Activated T-helper 9 cell treated with anti-CD3 and anti-CD28 coated beads, Interleukin-2, amount 50 U/mL, for 16 hours (primary cell): Measurements from ENCODE around the gene MPP1.
A peak's percentile ranks its signal among the peaks of the same experiment; 100 is the strongest.

Experiments
- DNase-seq: peaks from one replicate; pipeline ENCODE4 v3.0.0-alpha.2; 2020; ENCODE audit warnings: low read depth

The MPP1 gene

GRCh38 chrX:154775419-154776349 is 29.6 kb downstream of the MPP1 start:
- no peak for DNase-seq

DNA sequence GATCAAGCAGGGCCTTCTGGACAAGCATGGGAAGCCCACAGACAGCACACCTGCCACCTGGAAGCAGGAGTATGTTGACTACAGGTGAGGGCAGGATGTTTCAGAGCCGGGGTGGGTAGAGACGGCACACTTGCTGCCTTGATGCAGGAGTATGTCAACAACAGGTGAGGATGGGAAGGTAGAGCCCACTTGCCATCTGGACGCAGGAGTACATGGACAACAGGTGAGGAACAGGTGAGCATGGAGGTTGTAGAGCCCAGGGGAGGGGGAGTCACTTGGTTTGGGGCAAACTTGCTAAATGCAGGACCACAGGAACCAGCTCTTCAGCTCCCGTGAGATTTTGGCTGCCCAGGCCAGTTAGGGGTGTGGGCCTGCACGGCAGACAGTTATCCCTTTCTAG is 30.7 kb downstream of the MPP1 start:
- DNase-seq: no peak

DNA sequence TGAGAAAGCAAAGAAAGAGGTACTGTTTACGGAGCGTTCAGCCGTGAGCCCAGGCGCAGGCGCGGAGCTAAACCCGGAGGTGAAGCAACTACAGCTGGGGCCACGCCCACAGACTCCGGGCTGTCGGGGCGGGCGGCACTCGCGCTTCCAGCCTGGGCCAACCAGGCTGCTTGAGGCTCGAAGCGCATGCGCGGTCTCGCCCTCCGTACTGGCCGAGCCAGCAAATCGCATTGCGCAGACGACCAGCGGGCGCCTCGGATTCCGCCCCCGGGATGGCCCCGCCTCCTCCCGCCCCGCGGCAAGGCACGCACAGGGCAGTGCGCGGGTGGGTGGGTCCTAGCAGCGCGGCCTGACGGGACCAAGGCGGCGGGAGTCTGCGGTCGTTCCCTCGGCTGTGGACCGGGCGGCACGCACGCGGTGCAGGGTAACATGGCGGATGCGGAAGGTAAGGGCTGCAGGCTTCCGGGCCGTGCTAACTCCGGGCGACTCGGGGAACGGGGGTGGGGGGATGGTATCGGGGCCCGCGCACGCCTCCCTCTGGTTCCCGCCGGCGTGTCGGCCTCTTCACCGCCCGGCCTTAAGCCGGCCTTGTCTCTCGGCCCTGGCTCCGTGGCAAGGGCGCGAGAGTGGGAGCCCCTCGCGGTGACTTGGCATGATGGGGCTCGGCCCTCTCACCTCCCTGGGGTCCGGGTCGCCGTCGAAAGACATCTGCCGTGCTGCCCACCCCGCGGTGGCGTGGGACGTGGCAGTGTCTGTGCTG is 42.6 kb downstream of the MPP1 start, which contains the start of gene DKC1:
Gene DKC1, plus strand, starts transcription at position 328 of the 760 bp plus-strand sequence. Its CDS starts 102 bp downstream, at position 430.
- DNase-seq: peak; percentile 90

GRCh38 chrX:154761977-154762536 is 43.2 kb downstream of the MPP1 start:
- no peak for DNase-seq

DNA sequence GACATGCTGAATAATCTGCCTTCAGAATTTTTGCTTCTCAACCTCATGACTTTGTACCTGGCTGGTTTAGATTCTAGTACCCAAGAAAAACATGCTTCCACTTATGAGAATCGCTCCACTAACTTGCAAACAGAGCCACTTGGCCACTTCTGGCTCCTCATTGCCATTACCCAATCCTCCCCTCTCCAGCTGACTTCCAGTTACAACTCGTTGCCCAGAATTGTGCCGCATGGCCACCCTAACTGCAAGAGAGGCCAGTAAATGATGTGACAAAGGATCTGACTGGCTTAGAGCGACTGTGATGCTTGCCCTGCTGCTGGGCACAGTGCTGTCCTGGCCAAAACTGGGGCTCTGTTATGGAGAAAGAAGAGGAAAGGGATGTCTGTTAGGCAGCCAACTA is 46.6 kb downstream of the MPP1 start:
- DNase-seq: no peak

DNA sequence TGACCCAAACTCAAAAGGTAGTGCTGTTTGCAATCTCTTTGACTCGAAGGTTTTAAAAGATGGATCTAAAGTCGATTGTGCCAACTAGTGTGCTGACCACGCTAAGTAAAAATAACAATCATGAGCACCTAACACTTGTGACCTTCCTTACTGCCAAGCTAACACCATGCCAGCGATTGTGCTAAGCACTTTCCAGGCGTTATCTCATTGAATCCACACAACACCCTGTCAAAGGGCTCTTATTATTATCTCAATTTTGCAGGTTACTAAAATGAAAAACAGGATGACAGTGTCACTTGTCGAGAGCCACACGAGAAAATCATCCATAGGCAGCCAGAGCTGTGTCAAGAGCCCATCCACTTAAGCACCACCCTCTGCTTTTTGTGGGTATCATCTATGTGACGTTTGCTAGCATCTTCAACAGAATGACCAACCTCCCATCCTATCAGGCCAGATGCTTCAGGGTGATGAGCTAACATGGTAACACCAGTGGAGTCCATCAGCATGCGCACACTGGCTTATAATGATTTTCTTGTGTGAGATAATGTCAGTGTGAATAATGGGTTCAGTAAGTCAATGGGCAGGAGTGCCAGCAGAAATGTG is 53.5 kb downstream of the MPP1 start:
- DNase-seq: no peak

DNA sequence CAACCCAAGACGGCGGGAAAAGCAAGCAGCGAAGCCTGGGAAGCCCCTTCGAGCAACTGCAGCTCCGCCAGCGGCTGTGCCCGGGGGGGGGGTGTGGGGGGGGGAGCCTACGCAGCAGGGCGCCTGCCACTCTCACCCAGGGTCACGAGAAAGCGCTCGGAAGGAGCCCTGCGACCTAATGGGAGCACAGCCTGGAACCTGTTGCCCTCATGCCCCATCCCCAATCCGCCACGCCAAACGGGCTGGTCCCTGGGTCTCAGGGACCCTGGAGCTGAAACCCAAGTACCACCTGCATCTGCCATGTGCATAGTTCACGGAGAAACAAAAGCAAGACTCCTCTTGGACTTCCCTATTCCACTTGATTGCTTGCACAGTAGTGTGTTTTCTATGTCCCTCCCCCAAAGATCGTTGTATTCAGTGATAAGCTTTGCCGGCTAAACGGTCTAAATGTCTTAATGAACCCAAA is 54.0 kb downstream of the MPP1 start:
- no peak for DNase-seq

DNA sequence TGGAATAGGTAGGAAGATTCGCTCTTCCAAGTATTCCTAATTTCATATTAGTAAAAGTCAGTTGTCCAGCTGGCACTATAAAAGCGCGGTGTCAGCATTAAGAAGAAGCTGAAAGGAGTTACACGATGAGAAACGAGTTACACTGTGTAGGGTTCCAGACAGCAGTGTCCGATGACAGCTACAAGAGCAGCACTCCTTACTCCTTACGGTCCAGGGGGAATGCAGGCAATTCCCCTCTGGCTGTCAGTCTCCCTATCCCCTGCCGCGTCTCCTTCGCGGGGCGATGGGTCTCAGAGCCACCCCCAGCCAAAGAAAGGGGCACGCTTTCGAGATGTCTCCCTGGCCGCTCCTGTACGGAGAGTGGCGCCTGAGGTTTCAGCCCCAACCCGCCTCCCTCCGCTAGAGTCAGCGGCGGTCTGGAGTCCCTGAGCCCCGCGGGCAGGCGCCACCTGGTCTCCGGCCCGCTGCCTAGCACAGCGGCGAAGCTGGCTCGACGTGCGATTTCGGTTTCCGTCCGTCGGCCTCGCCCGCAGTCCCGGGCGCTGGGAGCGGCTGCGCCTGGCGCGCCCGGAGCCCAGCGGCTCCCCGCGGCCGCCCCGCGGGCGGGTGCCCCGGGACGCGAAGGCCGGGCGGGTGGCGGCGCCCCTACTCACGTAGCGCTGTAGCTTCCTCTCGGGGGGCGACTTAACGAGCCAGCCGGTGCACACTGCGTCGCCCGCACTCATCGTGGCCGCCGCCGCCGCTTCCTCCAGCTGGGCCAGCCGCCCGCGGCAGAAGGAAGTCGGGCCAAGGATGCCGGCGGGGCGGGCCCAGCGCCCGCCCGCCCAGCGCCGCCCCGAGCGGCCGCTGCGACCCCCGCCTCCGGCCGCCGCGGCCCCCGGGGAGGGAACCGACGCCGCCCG is 54.7 kb downstream of the MPP1 start, which contains the start of gene GAB3:
Gene GAB3, minus strand, starts transcription at position 777 of the 902 bp plus-strand sequence. Its CDS starts 52 bp downstream, at position 725.
- no peak for DNase-seq

- no peak for DNase-seq
Measured at GRCh38 chrX:154749856-154750255, 55.4 kb downstream of the MPP1 start.

DNA sequence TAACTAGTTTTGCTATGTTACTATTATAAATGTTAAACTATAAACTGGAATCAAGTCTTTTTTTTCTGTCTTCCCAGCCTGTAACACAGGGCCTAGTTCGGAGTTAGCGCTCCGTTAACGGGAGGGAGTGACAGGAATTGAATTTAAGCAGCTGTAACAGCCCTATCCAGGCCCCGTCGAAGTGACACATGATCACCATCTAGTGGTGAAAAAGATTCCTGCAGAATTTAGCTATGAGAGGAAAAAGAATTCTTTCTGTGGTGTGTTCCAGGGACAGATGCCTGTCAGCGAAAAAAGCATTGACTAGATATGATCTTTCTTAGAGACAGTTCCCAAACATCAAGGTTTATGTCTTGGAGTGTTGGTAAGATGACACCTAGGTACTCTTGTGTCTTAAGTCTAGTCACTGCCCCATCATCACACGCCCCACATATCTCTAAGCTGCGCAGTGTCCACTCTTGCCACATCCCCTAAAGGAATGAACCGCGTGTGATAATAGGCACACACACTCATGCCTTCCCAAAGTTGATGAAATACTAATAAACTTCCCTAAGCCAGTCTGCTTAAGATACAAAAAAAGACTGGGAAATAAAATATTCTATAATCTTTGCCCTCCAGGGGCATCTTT is 56.5 kb downstream of the MPP1 start:
- DNase-seq: no peak

DNA sequence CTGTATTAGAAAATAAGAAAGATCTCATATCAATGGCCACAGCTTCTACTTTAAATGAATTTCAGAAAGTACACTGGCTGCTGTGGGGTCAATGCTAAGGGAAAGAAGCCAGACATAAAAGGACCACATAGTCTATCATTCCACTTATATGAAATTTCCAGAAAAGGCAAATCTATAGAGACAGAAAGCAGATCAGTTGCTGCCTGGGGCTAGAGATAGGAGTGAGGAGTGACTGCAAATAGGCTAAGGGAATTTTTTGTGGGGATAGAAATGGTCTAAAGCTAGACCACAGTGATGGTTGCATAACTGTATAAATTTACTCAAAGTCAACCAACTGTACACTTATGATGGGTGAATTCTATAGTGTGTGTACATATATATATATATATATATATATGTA is 62.7 kb downstream of the MPP1 start:
- DNase-seq: no peak

- DNase-seq: no peak
Measured at GRCh38 chrX:154739952-154740465, 65.3 kb downstream of the MPP1 start.

DNA sequence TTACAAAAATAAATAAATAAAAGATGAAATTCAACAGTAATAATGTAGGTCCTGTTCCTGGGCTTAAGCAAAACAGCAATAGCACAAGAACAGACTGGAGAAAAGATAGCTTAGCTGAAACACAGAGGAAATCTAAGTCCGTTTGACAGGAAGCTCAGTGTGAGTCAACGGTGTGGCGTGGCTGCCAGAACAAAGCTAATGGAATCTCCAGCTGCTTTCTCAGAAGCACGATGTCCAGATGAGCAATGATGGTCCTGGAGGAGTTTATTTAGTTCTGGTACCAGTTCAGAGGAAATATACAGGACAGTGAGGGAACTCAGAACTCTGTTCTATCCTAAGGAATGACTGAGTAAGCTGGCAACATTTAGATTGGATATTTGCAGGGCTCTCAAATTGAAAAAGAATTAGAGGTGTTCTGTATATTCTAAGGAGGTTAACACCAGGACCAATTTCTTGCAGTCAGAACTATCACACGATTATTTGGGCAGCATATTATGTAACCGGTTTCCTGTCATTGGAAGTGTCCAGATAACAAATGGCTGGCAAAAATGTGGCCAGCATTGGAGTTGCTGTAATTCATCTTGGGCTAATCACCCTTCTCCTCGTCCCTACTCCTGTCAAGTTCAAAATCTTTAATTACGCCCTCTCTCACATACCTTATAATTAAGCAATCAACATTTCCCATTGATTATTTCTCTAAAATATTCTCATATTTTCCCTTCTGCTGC is 67.1 kb downstream of the MPP1 start:
- no peak for DNase-seq

DNA sequence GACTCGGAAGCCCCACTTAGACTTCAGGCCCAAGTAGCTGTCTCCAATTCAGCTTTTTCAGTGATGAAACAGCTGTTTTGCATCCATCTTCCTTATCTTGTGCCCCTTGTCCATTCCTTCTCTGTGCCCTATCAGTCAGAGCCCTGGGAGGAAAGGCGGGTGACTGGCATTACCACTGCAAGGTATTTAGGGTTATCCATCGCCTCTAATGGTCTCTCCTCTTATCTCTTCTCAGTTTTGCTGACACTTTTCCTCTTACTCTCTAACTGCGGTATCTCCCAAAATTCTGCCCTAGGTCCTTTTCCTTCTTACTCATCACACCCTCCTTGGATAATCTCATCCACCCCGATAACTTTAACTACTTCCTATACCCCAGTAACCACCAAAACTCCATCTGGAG is 68.1 kb downstream of the MPP1 start:
- no peak for DNase-seq

GRCh38 chrX:154735695-154736393 is 69.4 kb downstream of the MPP1 start:
- DNase-seq: no peak

- no peak for DNase-seq
Measured at GRCh38 chrX:154734061-154734781, 71.1 kb downstream of the MPP1 start.

DNA sequence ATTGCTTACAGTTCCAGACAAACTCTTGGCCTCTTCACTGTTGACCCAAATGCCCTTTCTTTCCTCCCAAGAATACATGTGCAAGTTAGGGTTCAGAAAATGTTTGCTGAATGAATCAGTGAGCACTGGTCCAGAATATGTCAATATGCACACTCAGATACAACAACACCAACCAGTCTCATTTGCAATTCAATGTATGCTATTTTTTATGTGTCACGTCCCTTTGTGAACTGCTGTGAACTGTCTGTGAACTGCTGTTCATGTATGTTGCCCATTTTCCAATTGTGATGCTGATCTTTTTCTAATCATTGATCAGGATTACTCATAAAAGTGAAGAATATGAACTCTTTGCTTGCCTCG is 72.2 kb downstream of the MPP1 start:
- DNase-seq: no peak

DNA sequence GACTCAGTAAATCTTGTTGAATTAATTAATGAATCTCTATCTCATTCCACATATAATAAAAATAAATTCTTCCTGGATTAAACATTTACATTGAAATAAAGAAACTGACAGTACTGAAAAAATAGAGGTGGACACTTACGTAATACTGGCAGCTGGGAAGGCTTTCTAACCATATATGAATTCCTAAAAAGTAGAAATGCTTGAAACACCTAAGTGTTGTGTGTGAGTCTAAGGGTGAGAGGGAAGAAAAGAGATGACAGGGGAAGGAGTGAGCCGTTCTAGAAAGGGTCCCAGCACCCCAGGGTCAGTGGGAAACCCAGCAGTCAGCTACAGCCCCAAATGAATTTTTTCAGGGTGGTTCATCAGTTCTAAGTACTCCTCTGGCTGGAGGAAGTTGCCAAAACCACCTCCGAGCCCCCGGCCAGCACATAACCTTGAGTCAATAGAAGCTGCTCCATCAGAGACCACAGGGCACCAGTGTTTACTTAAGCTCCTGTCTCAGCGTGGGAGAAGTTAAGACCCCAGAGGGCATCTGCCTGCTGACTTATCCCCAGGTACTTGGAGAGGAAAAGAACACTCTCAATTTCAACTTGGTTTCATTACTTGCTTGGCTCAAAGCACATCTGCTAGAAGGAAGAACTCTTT is 72.7 kb downstream of the MPP1 start:
- no peak for DNase-seq
